Measurements from ENCODE around the gene NATD1. TPM values are rescaled to one million over a fixed set of nuclear protein-coding genes. Genes with fewer than 3 reads are reported as not detected.

NATD1 gene
- total and polyA plus RNA-seq, 9 of the 15 experiments (the other 6 are each of a cell fraction or from before 2014, with no cell fraction given), result 0.24 to 5.4 (median 1.6) TPM

DNA sequence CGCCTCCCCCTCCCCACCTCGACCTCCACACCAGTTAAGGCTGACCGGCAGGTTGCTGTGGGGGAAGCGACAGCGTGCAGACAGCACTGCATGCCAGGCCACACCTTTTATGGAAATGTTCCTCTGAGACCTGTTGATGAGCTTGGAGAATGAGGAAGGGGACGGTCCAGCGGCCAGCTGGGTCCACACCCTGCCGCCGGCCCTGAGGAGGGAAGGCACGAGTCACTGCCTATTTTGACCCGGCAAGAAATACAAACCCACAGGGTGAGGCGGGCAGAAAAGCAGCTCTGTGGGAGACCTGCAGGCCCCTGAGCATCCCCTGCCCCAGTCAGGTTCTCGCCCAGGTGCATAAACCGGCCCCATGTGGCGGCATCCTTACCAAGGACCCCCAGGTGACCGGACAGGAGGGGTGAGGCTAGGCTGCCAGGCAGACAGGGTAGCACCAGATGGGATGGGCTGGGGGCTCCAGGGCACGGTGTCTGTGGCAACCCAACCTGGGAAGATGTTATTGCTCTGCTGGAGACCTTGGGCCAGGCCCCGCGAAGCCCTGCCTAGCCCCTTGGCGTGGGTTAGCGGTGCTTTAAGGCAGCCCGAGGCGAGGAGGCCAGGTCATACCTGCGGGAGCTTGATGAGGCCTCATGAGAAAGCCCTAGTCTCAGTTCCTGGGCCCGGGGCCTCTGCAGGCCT lies 12.7 kb downstream of the NATD1 start:
- CTCF ChIA-PET (ENCODE audit: low intra/inter-chr PET ratio), result no interaction called here
- no peak overlapping the region for H3K4me2 ChIP-seq (ENCODE audit: insufficient read depth, low read length)
- TF ChIP-seq SPI1 (IDR thresholded peaks at IDR 0.05; ENCODE audit: borderline replicate concordance, low read depth, low read length) (no peak), POLR2G (IDR thresholded peaks at IDR 0.05; ENCODE audit: low read depth, low read length) (peak; percentile 65), ZSCAN29 (IDR thresholded peaks at IDR 0.05) (no peak), E2F3 (CRISPR knock-in tag; IDR thresholded peaks at IDR 0.05) (no peak), ZNF316 (IDR thresholded peaks at IDR 0.05) (no peak), ZC3H4 (CRISPR knock-in tag; IDR thresholded peaks at IDR 0.05; ENCODE audit: borderline replicate concordance) (no peak)
- intact Hi-C loops (cut with micrococcal nuclease), result no loop called here
- H3K4me3 ChIP-seq, result no peak overlapping the region
- no TSS peak for BruUV-seq (replicated peaks)
- peaks cover 3% of the 10 kb centered on the region for H3K9me1 ChIP-seq (ENCODE audit: control insufficient read depth, insufficient read depth, low read length)
- POLR2A ChIA-PET, result interaction anchor here (1.2 kb wide), 1 partner anchor 9 kb away, joined by 4 read pairs; no protein-coding TSS in a partner anchor
- WGBS (ENCODE audit: insufficient coverage, low coverage, missing lambda C conversion rate), result 61% methylated on average over 8 of the region's 25 CpGs
- H3K9me3 ChIP-seq (replicated peaks; ENCODE audit: control insufficient read depth, insufficient read depth, low read depth, low read length), result no peaks in the 10 kb centered on the region
- in situ Hi-C loops (cut with MboI), result no loop called here
- H3K79me2 ChIP-seq (ENCODE audit: control insufficient read depth, insufficient read depth, low read length), result no peaks in the 10 kb centered on the region
- H4K20me1 ChIP-seq (replicated peaks; ENCODE audit: control insufficient read depth, insufficient read depth, low read length), result no peaks in the 10 kb centered on the region
- H3K27ac ChIP-seq (ENCODE audit: extremely low read depth, low read depth, low read length), result no peak overlapping the region
- FAIRE-seq, result no peak
- H3K36me3 ChIP-seq (ENCODE audit: control insufficient read depth, insufficient read depth, low read length), result no peaks in the 10 kb centered on the region
- no peak for ATAC-seq
- H3K9ac ChIP-seq (ENCODE audit: insufficient read depth in 1 of 2, low read depth in 2 of 2, low read length in 2 of 2), result peak overlapping the region in 1 of 2 experiments; percentile 58; a peak in 2 of 4 replicates
- DNase-seq (ENCODE audit: extremely low read depth in 1 of 4, low spot score in 3 of 4), result no peak
- H3K4me1 ChIP-seq (replicated peaks in 1 of 2; ENCODE audit: control insufficient read depth in 2 of 2, insufficient read depth in 2 of 2, low read length in 2 of 2), result peaks cover 2 to 9% of the 10 kb centered on the region in 2 experiments; a peak in 3 of 5 replicates
- no peak overlapping the region for H2AFZ ChIP-seq (ENCODE audit: low read depth, low read length)
- H3K27me3 ChIP-seq (ENCODE audit: control insufficient read depth in 2 of 2, insufficient read depth in 2 of 2, low read length in 2 of 2), result no peaks in the 10 kb centered on the region

Measured in K562 (cell line).